Measurements from ENCODE around the gene TMEM198.

TMEM198 gene

GRCh38 chr2:219571311-219572236, 27.7 kb downstream of the TMEM198 start, which contains the start of gene OBSL1:
OBSL1 (minus strand) TSS chr2:219571539; CDS start chr2:219571232, 307 bp downstream.
- no peak within 1 kb of the TSS for H3K9ac ChIP-seq
- TF ChIP-seq, protein P1, sequence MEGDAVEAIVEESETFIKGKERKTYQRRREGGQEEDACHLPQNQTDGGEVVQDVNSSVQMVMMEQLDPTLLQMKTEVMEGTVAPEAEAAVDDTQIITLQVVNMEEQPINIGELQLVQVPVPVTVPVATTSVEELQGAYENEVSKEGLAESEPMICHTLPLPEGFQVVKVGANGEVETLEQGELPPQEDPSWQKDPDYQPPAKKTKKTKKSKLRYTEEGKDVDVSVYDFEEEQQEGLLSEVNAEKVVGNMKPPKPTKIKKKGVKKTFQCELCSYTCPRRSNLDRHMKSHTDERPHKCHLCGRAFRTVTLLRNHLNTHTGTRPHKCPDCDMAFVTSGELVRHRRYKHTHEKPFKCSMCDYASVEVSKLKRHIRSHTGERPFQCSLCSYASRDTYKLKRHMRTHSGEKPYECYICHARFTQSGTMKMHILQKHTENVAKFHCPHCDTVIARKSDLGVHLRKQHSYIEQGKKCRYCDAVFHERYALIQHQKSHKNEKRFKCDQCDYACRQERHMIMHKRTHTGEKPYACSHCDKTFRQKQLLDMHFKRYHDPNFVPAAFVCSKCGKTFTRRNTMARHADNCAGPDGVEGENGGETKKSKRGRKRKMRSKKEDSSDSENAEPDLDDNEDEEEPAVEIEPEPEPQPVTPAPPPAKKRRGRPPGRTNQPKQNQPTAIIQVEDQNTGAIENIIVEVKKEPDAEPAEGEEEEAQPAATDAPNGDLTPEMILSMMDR (conservative IDR thresholded peaks at IDR 0.05; ENCODE audit: low read depth, low read length), result no peak
- H3K27me3 ChIP-seq (ENCODE audit: insufficient read depth, low read depth), result peaks cover 52% of the 10 kb centered on the region
- H3K27ac ChIP-seq, result no peak within 1 kb of the TSS
- no peaks in the 10 kb centered on the region for H3K79me2 ChIP-seq (ENCODE audit: insufficient read depth, low read depth)
- no peaks in the 10 kb centered on the region for H3K4me1 ChIP-seq (ENCODE audit: low read depth, poor library complexity, severe bottlenecking)
- H2AFZ ChIP-seq (ENCODE audit: low read depth), result no peak within 1 kb of the TSS
- H3K4me3 ChIP-seq (IDR thresholded peaks at IDR 0.05; ENCODE audit: insufficient read depth, low read depth, low read length), result no peak within 1 kb of the TSS
- H3K4me2 ChIP-seq, result no peak within 1 kb of the TSS
- no peaks in the 10 kb centered on the region for H3K36me3 ChIP-seq (ENCODE audit: insufficient read depth)
- no peaks in the 10 kb centered on the region for H4K20me1 ChIP-seq (ENCODE audit: insufficient read depth)

DNA sequence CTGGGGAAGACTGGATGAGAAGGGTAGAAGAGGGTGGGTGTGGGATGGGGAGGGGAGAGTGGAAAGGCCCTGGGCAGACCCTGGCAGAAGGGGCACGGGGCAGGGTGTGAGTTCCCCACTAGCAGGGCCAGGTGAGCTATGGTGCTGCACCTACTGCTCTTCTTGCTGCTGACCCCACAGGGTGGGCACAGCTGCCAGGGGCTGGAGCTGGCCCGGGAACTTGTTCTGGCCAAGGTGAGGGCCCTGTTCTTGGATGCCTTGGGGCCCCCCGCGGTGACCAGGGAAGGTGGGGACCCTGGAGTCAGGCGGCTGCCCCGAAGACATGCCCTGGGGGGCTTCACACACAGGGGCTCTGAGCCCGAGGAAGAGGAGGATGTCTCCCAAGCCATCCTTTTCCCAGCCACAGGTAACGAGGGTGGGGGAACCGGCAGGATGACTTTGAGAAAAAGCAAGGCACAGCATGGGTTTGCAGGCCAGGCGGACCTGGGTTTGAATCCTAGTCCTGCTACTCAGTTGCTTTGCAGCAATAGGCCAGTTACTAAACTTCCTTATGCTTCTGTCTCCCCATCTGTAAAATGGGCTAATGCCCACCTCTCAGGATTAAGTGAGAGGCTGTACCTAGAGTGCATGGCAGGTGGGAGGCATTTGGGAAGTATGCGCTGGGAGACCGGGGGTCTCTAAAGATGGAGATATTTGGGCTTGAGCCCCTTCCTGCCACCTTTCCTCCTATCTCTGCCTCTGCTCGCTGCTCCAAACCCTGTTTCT, 28.6 kb downstream of the TMEM198 start, which contains the start of gene INHA:
Gene INHA, plus strand, starts transcription at position 74 of the 765 bp plus-strand sequence. Its CDS starts 65 bp downstream, at position 139.
- Histone ChIP-seq H3K4me3 (IDR thresholded peaks at IDR 0.05; ENCODE audit: insufficient read depth, low read depth, low read length) (no peak within 1 kb of the TSS), H3K9ac (no peak within 1 kb of the TSS), H3K4me1 (ENCODE audit: low read depth, poor library complexity, severe bottlenecking) (no peaks in the 10 kb centered on the region), H4K20me1 (ENCODE audit: insufficient read depth) (no peaks in the 10 kb centered on the region), H3K27me3 (ENCODE audit: insufficient read depth, low read depth) (peaks cover 50% of the 10 kb centered on the region), H3K36me3 (ENCODE audit: insufficient read depth) (no peaks in the 10 kb centered on the region), H2AFZ (ENCODE audit: low read depth) (no peak within 1 kb of the TSS), H3K4me2 (no peak within 1 kb of the TSS), H3K27ac (no peak within 1 kb of the TSS), H3K79me2 (ENCODE audit: insufficient read depth, low read depth) (no peaks in the 10 kb centered on the region)
- TF ChIP-seq, protein P1 (conservative IDR thresholded peaks at IDR 0.05; ENCODE audit: low read depth, low read length), result no peak

GRCh38 chr2:219573166-219573565, 29.3 kb downstream of the TMEM198 start:
- no peak overlapping the region for H2AFZ ChIP-seq (ENCODE audit: low read depth)
- H3K79me2 ChIP-seq (ENCODE audit: insufficient read depth, low read depth), result no peaks in the 10 kb centered on the region
- H3K27ac ChIP-seq, result no peak overlapping the region
- no peaks in the 10 kb centered on the region for H4K20me1 ChIP-seq (ENCODE audit: insufficient read depth)
- peaks cover 43% of the 10 kb centered on the region for H3K27me3 ChIP-seq (ENCODE audit: insufficient read depth, low read depth)
- TF ChIP-seq, protein P1 (conservative IDR thresholded peaks at IDR 0.05; ENCODE audit: low read depth, low read length), result no peak
- no peak overlapping the region for H3K9ac ChIP-seq
- H3K4me1 ChIP-seq (ENCODE audit: low read depth, poor library complexity, severe bottlenecking), result no peaks in the 10 kb centered on the region
- no peak overlapping the region for H3K4me2 ChIP-seq
- no peak overlapping the region for H3K4me3 ChIP-seq (IDR thresholded peaks at IDR 0.05; ENCODE audit: insufficient read depth, low read depth, low read length)
- H3K36me3 ChIP-seq (ENCODE audit: insufficient read depth), result no peaks in the 10 kb centered on the region

- no peak overlapping the region for H3K27ac ChIP-seq
- H3K4me2 ChIP-seq, result no peak overlapping the region
- TF ChIP-seq, protein P1 (conservative IDR thresholded peaks at IDR 0.05; ENCODE audit: low read depth, low read length), result no peak
- no peaks in the 10 kb centered on the region for H3K36me3 ChIP-seq (ENCODE audit: insufficient read depth)
- H4K20me1 ChIP-seq (ENCODE audit: insufficient read depth), result no peaks in the 10 kb centered on the region
- peaks cover 28% of the 10 kb centered on the region for H3K27me3 ChIP-seq (ENCODE audit: insufficient read depth, low read depth)
- no peak overlapping the region for H2AFZ ChIP-seq (ENCODE audit: low read depth)
- no peaks in the 10 kb centered on the region for H3K4me1 ChIP-seq (ENCODE audit: low read depth, poor library complexity, severe bottlenecking)
- H3K9ac ChIP-seq, result no peak overlapping the region
- H3K4me3 ChIP-seq (IDR thresholded peaks at IDR 0.05; ENCODE audit: insufficient read depth, low read depth, low read length), result no peak overlapping the region
- H3K79me2 ChIP-seq (ENCODE audit: insufficient read depth, low read depth), result no peaks in the 10 kb centered on the region
Measured at GRCh38 chr2:219574484-219575311, 30.9 kb downstream of the TMEM198 start.

Data from KMS-11 (cell line).